HG03469 (cell line): ENCODE measurements around the gene DRC1.

ENCODE experiments used
- ATAC-seq: cut with Tn5 transposase; IDR thresholded peaks from one replicate; pipeline ENCODE4 v1.9.1; 2021; ENCODE audit warnings: mild to moderate bottlenecking, moderate library complexity, moderate number of reproducible peaks; ENCODE audit not compliant: unreplicated experiment

DRC1 gene

GRCh38 chr2:26475832-26476501, 74.2 kb downstream of the DRC1 start:
- ATAC-seq: no peak

- ATAC-seq: no peak
These were observed 75.6 kb downstream of the DRC1 start for GRCh38 chr2:26477126-26477910.

DNA sequence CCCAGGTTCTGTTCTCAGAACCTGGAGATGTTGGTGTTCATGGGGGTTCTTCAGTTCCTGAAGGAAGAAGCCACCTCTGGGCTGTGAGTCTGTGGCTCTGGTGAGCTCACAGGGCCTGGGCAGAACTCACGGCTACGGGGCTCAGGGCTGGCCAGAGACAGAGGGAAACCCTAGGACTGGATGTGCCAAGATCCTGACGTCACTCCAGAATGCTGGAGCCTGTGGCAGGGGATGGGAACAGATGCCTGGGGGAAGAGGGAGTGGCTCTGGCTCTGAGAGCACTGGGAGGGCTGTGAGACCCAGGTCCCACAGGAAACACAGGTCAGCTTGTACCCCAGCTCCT, 76.2 kb downstream of the DRC1 start, which contains the start of gene OTOF:
Gene OTOF, minus strand, starts transcription at position 214 of the 343 bp plus-strand sequence.
- no peak for ATAC-seq

DNA sequence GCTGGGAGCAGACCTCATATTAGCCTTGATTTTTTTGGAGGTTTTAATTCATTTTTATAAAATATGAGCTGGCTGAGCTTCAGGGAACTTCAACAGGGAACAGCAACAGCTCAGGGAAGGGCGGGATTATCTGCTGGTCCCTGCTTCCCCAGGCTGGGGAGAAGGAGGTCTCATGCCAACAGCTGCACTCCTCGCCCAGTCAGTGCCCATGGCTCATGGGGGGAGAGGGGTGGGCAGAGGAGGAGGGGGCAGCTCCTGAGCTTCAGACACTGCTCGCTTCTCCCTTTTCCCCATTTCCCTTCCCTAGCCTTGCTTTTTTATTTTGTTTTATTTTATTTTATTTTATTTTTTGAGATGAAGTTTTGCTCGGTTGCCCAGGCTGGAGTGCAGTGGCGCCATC, 76.6 kb downstream of the DRC1 start:
- no peak for ATAC-seq

GRCh38 chr2:26479131-26479788, 77.5 kb downstream of the DRC1 start:
- ATAC-seq: no peak

GRCh38 chr2:26479789-26480565, 78.3 kb downstream of the DRC1 start:
- no peak for ATAC-seq

- no peak for ATAC-seq
These were observed 79.1 kb downstream of the DRC1 start for GRCh38 chr2:26480566-26481423.

- ATAC-seq: no peak
These were observed 80.0 kb downstream of the DRC1 start for GRCh38 chr2:26481706-26482105.

- no peak for ATAC-seq
These were observed 80.7 kb downstream of the DRC1 start for GRCh38 chr2:26482211-26483026.

DNA sequence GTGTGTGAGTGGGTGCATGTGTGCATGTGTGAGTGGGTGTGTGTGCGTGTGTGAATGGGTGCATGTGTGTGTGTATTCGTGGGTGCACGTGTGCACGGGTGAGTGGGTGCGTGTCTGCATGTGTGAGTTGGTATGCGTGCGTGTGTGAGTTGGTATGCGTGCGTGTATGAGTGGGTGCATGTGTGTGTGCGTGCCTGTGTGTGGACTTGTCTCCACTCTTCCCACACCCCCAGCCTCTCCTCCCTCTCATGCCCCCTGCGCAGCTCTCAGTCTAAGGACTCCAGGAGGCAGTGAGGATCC, 81.3 kb downstream of the DRC1 start:
- ATAC-seq: no peak

DNA sequence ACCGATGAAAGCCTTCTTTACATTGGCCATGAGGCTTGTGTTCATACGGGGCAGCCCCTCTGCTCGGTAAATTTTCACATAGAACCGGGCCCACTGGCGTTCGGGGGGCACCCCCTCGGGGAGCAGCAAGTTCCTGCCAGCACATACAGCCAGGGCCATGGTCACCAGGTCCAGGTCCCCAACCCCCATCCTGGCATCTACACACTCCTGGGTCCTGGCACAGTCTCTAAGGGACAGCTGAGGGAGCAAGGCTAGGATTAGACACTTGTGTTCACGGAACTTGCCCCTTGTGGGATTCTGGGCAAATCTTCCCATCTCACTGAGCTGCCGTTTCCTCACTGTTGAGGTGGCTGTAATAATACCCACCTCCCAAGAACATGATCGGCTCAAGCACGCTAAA, 81.8 kb downstream of the DRC1 start:
- ATAC-seq: no peak

DNA sequence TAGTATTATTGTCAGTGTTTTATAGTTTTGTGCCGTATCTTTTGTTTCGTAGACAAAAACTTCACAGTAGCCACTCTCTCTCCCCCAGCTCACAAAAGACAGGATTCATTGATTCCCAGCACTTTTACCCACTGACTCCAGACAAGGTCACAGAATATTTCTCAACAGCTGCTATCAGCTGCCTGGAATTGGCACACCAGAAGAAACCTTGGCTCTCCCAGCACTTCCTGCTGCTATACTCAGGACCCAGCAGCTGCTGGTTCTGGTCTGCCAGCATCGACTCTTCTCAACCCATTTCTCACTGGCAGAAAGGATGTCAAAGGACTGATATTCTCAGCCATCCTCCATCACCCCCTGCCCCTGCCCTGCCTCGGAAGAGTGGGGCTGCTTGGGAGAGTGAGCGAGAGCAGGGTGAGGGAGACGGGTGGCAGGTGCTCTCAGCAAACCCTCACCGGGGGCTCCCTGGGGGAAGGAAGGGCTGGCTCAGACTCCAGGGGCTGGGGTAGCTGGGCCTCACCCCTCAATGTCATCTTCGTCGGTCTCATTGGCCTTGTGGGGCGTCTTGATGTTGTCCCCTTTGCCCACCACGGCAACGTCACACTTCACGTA, 82.3 kb downstream of the DRC1 start:
- no peak for ATAC-seq

- no peak for ATAC-seq
These were observed 82.9 kb downstream of the DRC1 start for GRCh38 chr2:26484579-26484978.

DNA sequence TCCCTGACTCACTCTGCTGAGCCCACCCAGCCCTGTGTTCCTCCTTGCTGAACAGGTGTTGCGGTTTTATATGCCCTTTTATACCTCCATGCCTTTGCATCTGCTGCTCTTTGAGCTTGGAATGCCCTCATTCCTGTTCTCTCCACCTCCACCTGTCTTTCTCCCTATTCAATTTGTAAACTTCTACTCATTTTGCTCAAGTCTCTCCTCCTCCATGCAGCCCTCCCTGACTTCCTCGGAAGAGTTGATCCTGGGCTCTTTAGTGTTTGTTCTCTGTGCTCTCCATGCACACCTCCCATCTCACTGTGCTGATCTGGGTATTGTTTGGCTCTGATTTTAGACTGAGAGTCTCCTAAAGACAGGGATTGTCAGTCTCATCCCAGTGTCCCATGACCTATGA, 83.4 kb downstream of the DRC1 start:
- no peak for ATAC-seq

- ATAC-seq: no peak
These were observed 84.2 kb downstream of the DRC1 start for GRCh38 chr2:26485725-26486418.

- no peak for ATAC-seq
These were observed 85.1 kb downstream of the DRC1 start for GRCh38 chr2:26486789-26487188.

GRCh38 chr2:26487192-26487591, 85.5 kb downstream of the DRC1 start:
- ATAC-seq: no peak

DNA sequence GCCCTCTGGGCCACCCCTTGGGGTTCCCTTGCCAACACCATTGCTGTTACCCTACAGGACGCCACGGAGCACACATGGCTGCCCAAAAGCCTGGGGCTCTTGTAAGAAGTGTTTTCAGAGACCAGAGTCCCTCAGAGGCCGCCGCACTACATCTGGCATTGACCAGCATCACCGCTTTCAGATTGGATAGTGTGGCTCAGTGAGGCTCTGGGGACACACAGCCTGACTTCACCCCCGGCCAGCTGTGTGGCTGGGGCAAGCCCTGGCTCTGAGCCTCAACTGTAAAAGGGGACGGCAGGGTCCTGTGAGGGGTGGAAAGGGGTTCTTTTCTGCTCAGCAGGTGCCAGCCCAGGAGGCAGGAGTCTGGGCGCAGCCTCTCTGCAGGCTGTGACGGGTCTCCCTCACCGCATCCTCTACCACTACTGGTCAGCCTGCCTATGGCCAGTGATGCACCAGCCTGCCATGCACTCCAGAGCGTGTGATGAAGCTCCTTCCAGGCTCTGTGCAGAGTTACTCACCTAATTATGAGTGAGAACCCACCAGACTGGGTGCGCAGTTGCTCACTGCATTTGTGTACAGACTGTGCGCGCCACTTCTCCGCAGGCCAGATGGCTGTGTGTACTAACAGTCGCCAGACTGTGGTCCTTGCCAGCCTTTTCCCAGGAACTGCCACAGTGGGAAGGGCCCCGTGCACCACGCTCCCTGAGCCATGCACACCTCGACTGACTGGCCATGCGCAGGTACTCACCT, 86.9 kb downstream of the DRC1 start:
- ATAC-seq: no peak
